Dedifferentiated amniotic fluid mesenchymal stem cell (primary cell): ENCODE data around the gene TBC1D4.

Experiments
- DNase-seq: peaks from one replicate; pipeline ENCODE4 v3.0.0-alpha.2; 2016; ENCODE audit errors: extremely low spot score

Gene TBC1D4

DNA sequence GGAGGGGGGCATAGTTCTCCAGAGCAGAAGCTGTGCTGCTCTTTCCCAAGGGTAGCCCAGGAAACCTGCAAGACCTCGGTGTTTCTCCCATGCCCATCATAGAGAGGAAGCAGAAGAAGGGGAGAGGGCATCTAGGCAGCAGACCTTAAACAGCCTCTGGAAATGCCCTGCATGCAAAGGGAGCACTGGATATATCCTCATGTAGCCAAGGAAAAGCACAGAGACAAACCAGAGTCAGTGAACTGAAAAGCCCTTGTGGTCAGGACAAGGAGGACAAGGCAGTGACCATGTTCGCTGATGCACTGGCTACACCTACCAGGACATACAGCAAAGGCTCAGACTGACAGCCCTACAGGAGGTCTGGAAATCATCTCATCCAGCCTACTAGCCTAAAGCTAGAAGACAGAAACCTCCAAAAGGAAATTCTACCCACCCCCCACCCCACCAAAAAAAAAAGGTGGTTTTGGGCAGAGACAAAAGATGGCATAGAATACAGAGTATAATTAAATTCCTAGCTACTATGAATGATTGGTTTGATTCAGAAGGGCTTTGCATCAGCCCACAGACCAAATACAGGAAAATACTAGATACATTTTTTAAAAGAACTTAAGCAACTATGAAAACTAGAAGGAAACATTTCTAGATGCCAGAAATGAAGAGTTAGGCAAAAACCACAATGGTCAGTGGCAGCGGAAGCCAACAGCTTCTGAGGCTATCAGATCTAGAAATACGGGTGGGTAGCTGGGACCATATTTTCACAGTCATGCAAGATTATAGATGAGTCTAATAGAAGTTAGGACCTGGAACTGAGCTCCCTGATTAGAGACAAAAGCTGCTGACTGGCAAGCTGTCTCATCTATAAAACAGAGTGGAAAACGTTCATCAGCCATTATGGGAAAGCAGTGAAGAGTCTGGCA is 4.4 kb upstream of the TBC1D4 start:
- DNase-seq: no peak

DNA sequence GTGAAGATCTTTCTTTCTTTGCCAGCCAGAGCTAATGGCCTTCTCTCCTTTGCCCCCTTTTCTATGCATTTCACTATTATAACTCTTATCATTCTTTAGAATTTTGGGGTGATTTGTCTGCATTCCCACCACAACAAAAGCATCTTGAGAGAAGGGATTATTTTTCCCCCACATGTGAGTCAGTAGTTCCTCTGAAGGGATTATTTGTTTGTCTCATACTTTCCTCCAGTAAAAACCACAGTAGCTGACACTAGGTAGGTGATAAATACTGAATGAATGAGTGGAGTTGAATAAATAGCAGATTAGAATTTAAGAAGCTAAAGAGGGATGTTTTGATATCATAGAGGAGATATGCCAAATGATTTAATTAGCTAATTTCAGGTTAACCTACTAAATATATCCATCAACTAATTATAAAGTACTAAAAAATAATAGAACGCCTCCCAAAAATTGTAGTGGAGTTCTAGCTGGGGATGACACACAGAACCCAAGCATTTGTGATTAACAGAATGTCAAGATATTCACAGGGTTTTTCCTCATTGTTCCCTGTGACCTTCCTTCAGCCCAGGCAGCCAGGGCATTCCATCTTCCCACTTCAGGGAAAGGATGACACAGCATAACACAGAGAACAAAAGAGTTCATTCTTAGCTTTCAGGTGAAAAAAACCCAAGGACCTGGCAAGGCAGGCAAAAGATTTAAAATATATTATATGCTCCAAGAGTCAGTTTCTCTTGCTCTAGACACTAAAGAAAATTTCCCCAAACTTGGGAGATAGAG is 3.5 kb upstream of the TBC1D4 start:
- no peak for DNase-seq

DNA sequence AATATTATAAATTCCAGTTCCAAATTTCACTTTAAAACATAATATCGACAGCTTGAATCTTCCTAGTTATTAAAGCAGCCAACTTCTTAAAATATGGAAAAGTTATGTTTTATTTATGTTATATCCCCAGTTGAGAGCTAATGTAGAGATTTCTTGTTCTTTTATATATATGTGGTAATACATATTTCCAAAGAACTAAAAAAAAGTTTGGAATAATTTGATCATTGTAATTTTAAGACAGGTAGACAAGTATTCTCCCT is 781 bp upstream of the TBC1D4 start:
- no peak for DNase-seq

GRCh38 chr13:75481176-75482069 is 546 bp downstream of the TBC1D4 start:
- DNase-seq: no peak

DNA sequence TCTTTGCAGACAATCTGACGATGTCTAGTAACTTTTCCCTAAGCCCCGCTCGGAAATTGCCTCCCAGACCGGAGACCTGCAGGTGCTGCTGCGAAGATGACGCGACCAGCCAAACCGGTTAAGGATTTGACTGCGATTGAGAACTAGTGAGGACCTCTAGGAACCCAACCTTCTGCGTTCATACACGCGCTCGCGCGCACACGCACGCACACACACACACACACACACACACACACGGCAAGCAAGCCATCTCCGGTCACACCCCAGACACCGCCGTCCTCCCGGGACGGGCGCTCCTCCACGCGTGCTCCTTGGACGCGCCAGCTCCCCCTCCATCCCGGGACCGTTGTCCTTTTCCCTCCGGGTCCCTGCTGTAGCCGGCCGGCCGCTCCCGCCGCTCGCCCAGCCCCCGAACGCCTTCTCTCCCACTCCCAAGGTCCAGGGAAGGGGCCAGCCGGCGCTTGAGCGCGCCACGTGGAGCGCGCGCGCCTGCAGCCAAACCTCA is 1.2 kb downstream of the TBC1D4 start:
- no peak for DNase-seq

DNA sequence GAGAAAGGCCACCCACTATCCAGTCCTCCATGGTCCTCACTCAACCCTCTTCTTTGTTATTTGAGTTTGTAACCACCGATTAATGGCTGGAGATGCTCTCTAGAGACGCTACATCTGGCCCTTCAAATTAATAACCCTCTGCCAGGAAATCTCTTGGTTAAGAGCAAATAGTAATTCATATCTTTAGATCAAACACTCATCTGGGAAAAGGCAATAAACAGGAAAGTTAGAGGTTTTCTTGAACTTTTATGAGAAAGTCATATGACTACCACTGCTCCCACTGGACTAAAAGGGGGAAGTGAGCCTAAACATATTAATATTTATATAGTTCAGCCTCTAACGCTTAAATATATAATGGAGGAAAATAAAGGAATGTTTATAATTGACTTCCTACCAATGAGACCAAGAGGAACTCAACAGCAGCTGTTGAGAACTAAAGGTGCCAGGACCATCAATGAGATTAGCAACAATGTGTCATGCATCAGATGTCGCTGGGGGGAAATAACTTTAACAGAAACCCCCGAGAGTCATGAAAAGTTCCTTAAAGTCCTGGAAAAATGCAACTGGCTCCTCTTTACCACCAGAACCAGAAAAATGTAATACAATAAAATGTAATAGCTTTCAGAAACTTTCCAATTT is 2.7 kb downstream of the TBC1D4 start:
- no peak for DNase-seq

- no peak for DNase-seq
Measured at GRCh38 chr13:75478659-75479058, 3.3 kb downstream of the TBC1D4 start.

GRCh38 chr13:75474956-75475355 is 7.0 kb downstream of the TBC1D4 start:
- no peak for DNase-seq

DNA sequence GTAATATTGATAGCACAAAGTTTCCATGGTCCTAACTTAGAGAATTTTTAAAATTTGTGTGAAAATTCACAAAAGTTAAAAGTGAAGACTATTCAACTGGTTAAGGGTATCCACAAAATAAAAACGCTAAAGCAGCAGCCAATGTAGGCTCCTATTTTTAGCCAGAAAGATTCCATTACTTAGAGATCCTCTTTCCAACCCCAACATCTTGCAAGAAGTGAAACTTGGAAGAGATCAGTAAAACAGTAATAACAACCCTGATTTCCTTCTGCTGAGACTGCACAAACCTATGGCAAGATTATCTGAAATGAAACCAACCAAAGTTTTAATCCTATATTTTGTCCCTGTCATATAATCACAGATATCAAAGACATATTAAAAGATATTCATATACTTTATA is 8.5 kb downstream of the TBC1D4 start:
- DNase-seq: no peak

DNA sequence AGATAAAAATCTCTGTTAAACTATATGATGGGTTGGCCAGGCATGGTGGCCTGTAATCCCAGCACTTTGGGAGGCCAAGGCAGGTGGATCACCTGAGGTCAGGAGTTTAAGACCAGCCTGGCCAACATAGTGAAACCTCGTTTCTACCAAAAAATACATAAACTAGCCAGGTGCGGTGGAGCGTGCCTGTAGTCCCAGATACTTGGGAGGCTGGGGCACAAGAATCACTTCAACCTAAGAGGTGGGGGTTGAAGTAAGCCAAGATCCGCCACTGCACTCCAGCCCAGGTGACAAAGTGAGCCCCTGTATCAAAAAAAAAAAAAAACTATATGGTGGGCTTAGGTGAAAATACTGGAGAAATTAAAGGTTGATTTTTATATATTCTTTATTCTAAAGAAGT is 11.3 kb downstream of the TBC1D4 start:
- no peak for DNase-seq

DNA sequence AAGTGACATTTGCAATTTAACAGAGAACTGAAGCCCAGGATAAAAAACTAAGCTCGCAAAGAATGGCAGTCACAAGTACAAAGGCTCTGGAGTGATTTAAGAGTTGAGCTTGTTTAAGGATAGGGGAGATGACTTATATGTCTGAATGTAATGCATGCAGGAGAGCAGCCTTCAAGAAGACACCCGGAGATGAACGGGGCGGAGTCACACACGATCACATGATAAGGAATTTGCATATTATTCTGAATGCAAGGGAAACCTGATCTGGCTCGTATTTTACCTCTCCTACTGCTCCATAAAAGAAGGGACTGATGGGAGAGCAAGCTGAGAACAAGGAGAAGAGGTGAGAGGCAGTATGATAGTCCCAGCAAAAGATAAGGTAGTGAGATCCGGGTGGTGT is 12.9 kb downstream of the TBC1D4 start:
- DNase-seq: no peak

DNA sequence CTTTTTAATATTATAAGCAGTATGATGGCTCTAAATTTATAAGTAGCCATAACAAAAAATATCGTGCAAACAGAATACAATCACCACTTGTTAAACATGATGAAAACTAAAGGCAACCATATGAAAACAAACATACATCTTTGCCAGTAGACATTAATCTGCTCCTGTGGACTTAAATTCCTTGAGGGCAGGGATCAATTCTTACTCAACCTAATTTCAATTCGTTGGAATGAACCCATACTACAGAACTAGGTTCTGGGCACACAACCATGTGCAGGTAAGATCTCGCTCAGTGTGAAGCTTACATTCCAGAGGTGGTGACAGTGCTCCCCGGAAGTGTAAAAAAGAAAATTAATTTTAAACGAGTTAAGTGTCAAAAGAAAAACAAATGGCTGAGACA is 13.4 kb downstream of the TBC1D4 start:
- no peak for DNase-seq

GRCh38 chr13:75468098-75468497 is 13.9 kb downstream of the TBC1D4 start:
- DNase-seq: peak; percentile 31

DNA sequence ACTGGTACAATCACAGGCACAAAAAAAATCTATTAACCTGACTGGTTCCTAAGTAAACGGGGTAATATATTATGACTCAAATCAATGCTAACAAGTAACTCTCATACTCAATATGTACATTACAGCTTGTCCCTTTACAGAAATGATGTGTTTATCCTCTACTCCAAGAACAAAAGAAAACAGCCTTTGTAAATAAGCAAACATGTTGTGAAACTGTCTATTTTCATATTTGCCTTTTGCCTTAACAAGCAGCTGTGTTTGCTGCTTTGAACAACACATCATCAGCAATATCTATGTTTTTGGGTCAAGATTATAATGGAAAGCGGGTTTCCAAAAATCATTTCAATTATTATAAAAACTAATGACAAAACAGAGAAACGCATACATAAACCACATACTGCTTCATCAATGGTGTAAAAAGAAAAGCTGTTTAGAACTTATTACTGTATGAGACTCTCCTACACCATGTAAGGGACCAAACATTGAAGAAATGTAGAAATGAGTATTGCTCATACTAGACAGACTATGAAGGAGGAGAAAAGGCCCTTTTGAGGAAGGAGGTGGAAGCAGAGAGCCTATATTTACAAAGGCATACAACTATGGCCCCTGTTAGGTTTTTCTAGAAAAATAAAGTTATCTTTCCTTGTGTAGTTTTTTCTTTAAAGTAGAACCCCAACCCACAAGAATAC is 14.8 kb downstream of the TBC1D4 start:
- DNase-seq: no peak

- no peak for DNase-seq
Measured at GRCh38 chr13:75465236-75465635, 16.7 kb downstream of the TBC1D4 start.

DNA sequence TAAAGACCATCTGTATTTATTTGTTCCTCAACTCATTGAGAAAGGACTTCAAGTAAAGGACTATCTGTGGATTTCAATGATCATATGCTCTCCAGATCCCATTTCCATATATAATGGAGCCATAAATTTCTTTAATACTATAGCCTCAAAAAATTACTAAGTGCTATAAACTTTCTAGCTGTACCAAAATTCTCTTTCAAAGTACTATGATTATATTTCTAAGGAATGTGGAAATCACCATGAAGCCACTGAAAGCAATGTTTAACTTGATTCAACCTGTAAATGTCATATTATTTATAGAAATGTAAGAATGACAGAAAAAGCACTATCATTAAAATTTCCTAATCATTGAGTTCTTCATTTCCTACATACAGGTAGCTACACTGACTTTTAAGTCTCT is 20.7 kb downstream of the TBC1D4 start:
- DNase-seq: no peak

GRCh38 chr13:75460644-75461043 is 21.3 kb downstream of the TBC1D4 start:
- DNase-seq: no peak

DNA sequence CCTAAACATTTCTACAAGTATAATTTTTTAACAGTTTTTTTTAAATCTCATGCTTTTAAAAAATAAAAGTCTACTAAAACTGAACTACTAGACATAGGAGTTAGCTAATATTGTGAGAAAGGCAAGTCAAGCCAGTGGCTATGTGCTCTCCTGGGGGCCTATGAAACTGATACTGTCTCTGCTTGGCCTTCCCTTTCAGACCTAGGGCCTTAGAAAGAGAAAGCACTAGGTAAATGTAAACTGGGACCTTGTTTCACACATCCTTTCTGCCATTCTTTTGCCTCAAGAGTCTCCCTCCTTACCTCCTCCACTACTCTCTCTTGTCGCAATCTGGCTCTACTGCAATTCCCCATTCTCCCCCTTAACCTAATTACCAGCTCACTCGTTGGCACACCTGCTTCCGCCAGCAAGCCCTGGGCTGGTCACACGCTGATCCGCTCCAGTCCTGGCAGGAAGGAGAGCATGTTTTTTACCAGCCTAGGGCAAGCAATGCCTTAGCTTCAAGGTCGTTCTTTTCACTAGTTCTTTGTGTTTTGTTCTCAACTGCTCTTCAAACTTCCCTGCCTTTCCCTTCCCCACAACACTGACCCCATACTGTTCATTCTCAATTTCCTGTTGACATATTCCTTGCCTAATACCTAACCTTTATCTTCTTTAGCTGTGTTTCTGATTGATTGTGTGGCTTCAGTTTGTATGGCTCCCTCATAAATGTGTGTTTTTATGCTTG is 23.1 kb downstream of the TBC1D4 start:
- DNase-seq: no peak

GRCh38 chr13:75455962-75456361 is 26.0 kb downstream of the TBC1D4 start:
- DNase-seq: no peak

- DNase-seq: no peak
Measured at GRCh38 chr13:75454497-75454896, 27.5 kb downstream of the TBC1D4 start.
